Sigmoid colon (tissue), 3 donors: ENCODE data around the gene BBS2.

Experiments
- POLR2A ChIP-seq, 2 donors: fragments of 450-650 bp; IDR thresholded peaks; one replicate each; pipeline ENCODE4 v1.6.1; 2016; ENCODE audit warnings: antibody characterized with exemption in 2 of 2, mild to moderate bottlenecking in 2 of 2, moderate library complexity in 2 of 2
- TF ChIP-seq, protein P1 (sequence below), 4 experiments: fragments of 450-650 bp in 3 of 4; fragments of 200-600 bp in 1 of 4; IDR thresholded peaks; one replicate each; pipeline ENCODE4 v1.5.1; 2016 to 2019; ENCODE audit warnings: antibody characterized with exemption in 4 of 4, mild to moderate bottlenecking in 3 of 4, moderate library complexity in 2 of 4

GRCh38 chr16:56483394-56483793, 36.4 kb downstream of the BBS2 start:
- no peak for TF ChIP-seq POLR2A (IDR thresholded peaks at IDR 0.05)
- TF ChIP-seq, protein P1, sequence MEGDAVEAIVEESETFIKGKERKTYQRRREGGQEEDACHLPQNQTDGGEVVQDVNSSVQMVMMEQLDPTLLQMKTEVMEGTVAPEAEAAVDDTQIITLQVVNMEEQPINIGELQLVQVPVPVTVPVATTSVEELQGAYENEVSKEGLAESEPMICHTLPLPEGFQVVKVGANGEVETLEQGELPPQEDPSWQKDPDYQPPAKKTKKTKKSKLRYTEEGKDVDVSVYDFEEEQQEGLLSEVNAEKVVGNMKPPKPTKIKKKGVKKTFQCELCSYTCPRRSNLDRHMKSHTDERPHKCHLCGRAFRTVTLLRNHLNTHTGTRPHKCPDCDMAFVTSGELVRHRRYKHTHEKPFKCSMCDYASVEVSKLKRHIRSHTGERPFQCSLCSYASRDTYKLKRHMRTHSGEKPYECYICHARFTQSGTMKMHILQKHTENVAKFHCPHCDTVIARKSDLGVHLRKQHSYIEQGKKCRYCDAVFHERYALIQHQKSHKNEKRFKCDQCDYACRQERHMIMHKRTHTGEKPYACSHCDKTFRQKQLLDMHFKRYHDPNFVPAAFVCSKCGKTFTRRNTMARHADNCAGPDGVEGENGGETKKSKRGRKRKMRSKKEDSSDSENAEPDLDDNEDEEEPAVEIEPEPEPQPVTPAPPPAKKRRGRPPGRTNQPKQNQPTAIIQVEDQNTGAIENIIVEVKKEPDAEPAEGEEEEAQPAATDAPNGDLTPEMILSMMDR (IDR thresholded peaks at IDR 0.05): no peak
